GF-D8 (cell line): ENCODE measurements around the gene AK5.

Source experiments
- DNase-seq: peaks from one replicate; lab custom pipeline; 2025; lab: John Stamatoyannopoulos, UW

Gene AK5

DNA sequence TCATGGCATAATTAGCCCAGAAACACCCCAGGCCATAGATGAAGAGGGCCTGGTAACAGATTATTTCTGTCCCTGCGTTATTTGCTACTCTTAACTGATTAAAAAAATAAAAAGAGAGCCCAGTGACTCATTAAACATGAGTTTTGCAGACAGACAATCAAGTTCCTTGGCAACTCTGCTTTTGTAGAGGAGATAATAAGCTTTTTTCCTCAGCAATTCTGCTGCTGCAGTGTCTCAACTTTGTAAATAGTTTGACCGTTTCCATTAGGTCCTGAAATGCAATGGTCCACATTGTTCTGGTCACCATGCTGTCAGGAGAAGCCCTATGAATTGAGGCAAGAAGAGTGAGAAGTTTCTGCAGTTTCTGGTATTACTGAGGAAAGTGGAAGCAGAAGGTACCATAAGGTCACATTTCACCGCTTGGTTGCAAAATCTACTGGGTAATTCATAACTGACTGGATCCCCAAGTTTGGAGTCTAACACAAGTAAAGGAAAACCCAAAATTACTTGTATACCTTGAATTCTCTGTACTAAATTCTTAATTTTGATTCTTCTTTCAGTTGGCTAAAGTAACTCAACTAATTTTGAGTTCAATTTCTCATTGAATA is 261.1 kb downstream of the AK5 start:
- peak; percentile 5 for DNase-seq

DNA sequence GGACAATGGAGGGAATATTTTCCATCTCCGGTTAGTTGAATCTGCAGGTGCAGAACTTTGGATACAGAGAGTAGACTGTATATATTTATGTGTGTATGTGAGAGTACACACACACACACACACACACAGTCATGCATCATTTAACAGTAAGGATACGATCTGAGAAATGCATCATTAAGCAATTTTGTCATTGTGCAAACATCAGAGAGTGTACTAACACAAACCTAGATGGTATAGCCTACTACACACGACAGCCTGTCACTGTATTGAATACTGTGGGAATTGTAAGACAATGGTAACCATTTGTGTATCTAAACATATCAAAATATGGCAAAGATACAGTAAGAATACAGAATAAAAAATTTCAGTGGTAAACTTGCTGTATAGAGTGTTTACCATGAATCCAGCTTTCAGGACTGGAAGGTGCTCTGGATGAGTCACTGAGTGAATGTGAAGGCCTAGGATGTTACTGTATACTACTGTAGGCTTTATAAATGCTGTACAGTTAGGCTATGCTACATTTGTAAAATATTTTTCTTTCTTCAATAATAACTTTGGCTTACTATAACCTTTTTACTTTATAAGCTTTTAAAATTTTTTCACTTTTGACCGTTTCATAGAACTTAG is 262.1 kb downstream of the AK5 start:
- DNase-seq, result no peak

DNA sequence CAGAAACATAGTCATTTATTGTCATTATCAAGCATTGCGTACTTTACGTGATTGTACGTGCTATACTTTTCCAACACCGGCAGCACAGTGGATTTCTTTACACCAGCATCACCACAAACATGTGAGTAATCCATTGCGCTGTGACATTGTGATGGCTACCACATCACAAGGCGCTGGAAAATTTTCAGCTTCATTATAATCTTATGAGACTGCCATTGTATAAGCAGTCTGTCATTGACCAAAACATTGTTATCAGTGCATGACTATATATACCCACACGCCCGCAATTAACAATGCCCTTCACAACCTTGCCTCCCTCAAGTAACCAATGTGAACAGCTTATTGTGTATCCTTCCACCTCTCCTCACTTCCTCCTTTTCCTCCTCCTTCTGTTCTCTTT is 263.0 kb downstream of the AK5 start:
- no peak for DNase-seq

GRCh38 chr1:77545970-77546369 is 264.2 kb downstream of the AK5 start:
- no peak for DNase-seq

DNA sequence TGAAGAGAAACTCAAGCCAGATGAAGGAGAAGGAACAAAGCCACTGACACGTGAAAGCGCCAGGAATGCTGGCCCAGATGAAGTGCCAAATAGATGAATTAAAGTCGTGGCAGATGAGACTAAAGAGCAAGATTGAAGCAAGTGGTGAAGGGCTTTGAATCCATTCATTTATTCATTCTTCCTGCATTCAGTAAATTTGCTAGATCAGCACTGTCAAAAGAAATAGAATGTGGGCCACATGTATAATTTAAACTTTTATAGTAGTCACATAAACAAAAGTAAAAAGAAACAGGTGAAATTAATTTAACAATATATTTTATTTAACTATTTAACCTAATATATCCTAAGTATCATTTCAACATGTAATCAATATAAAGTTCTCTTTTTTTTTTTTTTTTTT is 265.1 kb downstream of the AK5 start:
- no peak for DNase-seq

GRCh38 chr1:77548285-77548684 is 266.5 kb downstream of the AK5 start:
- no peak for DNase-seq

GRCh38 chr1:77550135-77550534 is 268.3 kb downstream of the AK5 start:
- DNase-seq, result no peak

DNA sequence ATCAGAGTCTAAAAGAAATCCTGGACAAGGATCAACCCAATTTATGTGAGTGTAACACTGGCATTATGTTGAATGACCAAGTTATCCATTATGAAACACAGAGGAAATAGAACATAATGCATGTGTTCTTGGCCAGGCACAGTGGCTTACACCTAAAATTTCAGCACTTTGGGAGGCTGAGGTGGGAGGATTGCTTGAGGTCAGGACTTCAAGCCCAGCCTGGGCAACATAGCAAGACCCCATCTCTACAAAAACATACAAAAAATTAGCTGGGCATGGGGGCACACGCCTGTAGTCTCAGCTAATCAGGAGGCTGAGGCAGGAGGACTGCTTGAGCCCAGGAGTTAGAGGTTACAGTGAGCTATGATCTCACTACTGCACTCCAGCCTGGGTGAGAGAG is 270.8 kb downstream of the AK5 start:
- DNase-seq, result no peak

DNA sequence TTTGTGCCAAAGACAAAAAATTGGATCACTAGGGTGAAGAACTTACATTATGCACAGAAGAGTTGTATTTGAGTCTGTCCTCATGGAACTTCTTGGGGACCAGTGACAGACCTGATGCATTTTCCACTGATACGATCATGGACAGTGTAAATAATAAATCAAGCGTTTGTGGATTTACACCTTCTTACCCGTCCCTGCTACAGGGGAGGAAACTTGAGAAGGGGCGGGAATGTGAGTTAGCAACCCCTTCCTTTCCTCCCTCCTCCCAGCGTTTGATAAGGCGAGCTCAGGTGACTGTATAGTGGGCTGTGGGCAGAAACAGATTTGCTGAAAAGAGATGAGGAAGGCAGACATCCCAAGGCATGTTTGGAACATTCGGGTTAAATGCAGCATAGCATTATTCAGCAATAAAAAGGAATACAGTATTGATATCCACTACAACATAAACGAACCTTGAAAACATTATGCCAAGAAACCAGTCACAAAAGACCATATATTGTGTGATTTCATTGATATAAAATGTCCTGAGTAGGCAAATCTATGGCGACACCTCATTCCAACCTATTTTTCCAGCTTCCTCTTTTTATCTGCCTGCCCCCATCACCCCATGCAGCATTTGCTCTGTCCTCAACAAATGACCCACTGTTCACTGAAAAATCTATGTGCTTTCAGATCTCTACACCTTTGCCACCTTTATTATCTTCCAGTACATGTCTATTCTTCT is 271.9 kb downstream of the AK5 start:
- no peak for DNase-seq

DNA sequence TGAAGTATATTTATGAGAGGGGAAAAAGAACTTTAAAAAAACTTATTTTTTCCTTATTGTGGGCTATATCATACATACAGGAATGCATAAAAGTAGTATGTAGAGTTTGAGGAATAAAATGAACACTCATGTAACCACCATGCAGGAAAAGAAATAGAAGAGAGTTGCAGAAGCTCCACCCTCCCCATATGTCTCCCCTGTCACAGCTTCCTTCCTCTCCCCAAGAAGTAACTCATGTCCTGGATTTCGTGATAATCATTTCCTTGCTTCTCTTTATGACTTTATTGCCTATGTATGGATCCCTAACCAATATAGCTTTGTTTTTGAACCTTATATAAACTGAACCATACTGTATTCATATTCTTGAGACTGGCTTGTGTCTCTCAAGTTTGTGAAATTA is 274.2 kb downstream of the AK5 start:
- DNase-seq, result peak; percentile 27

- DNase-seq, result no peak
Measured at GRCh38 chr1:77557053-77557452, 275.2 kb downstream of the AK5 start.

- DNase-seq, result no peak
Measured at GRCh38 chr1:77558591-77559164, 276.9 kb downstream of the AK5 start.

GRCh38 chr1:77560741-77561140 is 278.9 kb downstream of the AK5 start:
- no peak for DNase-seq

GRCh38 chr1:77562596-77563150 is 280.9 kb downstream of the AK5 start:
- DNase-seq, result no peak

DNA sequence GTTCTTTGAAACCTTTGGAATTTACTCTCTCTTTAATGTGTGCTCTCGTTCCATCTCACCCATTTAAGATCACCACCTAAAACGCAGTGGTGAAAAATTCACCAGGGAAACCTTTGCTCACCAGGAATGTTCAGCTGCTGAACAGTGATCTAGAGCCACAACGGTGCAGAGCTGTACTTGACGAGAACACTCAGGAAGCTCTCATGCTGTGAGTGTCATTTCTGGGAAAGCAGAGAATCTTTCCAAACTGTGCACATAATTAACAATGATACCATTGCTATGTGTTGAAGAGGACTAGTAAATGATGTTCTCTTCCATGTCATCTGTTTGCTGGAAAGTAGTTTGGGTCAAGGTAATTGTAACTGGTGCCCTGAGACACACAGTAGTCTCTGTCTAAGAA is 283.5 kb downstream of the AK5 start:
- no peak for DNase-seq

GRCh38 chr1:77571642-77572041 is 289.8 kb downstream of the AK5 start:
- DNase-seq, result no peak

DNA sequence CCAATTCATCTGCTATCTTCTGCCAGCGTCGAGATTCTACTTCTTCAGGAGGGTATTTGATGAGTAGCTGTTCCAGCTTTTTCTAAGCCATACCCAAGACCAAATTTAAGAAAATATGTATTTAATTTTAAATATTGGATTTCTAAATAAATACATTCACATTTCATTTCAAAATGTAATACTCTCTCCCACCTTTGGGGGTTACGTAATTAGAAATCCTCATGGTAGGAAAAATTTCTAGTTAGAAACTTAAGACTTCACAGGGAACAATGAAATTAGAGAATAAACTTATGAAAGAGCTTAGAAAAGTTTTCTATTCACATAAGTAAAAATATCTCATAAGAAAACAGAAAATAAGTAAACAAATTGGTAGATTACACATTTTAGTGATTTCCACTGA is 297.7 kb downstream of the AK5 start:
- DNase-seq, result no peak

- DNase-seq, result no peak
Measured at GRCh38 chr1:77582905-77583304, 301.1 kb downstream of the AK5 start.

DNA sequence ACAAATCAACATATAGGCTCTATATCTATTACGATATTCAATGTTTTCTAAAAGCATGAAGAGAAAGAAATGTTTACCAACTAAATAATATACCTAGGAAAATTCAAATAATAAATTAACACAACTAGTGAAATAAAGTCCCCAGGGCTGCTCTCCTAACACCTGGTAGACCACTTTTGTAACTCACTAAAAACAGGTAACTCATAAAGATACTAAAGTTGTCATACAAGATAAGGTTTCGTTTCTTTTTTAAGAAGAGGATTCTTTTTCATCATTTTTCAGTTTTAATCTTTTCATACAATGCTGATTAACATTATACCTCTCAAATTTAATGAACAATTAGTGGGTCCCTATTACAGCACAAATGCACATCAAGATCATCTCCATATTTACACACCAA is 301.7 kb downstream of the AK5 start:
- no peak for DNase-seq

GRCh38 chr1:77584884-77585283 is 303.1 kb downstream of the AK5 start:
- DNase-seq, result no peak

DNA sequence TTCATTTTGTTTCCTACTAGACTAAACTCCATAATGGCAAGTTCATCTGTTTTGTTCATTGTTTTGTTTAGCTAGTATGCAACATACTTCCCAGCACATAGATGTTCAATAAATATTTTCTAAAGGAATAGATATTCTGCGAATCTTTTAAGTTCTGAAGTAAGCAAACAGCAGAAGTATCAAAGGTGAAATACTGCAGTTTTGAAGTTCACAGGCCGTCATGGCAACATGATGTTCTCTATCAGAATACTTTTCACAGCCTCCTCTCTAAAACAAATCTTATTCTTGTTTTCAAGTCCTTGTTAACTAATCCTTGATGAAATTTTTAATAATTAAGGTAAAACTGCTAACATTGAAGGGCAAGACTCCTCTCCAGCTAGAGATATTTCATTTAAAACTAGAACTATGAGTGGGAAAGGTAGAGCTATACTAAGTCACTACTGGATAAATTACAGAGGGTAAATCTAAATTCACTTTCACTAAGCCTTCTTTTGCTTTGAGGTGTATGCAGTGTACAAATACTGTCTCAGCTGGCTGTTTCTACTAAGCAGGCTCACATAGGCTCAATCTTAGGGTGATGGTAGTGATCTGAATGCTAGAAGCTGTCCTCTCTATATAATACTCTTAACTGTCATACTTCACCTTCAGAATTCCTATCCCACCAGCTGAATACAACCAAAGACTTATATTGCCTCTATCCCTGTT is 303.9 kb downstream of the AK5 start:
- no peak for DNase-seq

DNA sequence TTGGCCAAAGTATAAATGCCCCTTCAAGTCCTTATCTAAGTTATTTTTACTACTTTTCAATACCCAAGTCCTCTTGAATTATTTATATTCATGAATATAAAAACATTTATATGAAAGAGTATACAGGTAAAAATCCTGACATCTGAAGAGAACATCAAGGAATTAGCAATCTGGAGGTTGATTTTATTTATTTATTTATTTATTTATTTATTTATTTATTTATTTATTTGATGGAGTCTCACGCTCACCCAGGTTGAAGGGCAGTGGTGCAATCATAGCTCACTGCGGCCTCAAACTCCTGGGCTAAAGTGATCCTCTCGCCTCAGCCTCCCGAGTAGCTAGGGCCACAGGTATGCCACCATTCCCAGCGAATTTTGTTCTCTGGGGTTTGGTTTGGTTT is 307.4 kb downstream of the AK5 start:
- DNase-seq, result no peak
